ENCODE results near the gene C19orf38.

- TF ChIP-seq CTCF (IDR thresholded peaks at IDR 0.05) (no peak), MAX (CRISPR knock-in tag; IDR thresholded peaks at IDR 0.05) (no peak), ETV6 (CRISPR knock-in tag; IDR thresholded peaks at IDR 0.05) (no peak)
Measured at GRCh38 chr19:10831987-10832938, 16.0 kb upstream of the C19orf38 start.

Data from WTC11 (cell line).